ENCODE measurements around the gene RTRAF.
A peak's percentile ranks its signal among the peaks of the same experiment; 100 is the strongest.

The RTRAF gene

DNA sequence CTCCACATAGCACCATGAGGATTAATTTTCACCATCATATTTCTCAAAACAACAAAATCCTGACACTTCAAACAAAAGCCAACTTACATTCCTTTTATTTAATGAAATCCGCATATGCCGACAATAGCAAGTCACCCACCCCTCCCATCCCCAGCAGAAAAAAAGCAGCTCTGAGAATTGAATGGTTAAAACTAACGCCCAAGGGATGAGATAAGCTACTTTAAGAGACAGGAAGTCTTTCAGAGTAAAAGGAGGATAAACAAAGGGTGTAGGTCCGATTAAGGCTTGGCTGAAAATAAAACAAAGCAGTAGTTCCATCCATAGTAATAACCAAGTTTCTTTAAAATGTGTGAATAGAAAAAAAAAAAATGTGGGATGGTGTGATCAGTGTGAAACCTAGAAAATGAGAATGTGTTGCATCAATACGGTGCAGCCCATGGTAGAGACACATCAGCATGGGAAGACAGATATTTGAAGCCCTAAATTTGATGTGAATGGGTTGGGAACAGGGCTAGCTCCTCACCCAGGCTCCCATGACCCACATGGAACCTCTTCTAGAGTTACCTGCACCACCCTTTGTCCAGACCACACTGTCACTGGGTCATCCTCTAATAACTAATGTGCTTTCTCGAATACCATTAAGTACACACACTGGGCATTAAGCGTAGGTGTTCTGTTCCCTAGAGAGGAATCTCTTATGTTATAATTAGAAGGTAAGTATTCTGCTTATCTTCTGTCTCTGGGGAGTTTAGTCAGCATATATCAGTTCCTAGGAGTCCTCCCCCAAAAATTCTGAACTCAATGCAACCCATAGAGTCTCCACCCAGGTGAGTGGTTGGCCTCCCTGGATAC is 31.7 kb downstream of the RTRAF start:
- DNase-seq (ENCODE audit: low read depth) = no peak

DNA sequence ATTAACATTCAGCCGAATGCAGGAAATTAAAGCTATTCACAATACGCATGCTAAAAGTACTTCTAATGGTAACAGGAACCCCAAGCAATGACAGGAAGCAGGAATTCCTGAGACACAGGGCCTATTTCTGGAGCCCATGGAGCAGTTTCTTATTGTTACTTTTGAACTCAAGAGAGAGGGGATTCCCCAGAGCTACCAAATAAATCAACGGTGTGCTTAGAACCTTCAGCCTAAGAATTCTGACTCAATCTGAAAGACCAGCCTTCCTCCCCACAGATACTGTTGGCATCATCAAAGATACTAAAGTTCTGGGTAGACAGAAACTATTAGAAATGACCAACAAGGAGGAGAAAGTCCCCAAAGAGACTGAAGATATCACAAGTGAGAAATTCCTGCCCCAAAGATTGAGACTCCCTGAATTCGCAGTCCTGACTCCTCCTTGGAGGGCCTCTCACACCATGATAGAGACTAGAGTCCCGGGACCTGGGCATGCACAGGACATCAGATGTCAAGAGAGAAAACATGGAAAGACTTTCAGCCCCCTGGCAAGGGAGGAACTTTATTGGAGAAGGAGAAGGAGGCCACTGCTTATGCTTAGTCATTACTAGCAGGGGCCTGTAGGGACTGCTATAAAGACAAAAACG is 32.7 kb downstream of the RTRAF start:
- DNase-seq (ENCODE audit: low read depth) = no peak

DNA sequence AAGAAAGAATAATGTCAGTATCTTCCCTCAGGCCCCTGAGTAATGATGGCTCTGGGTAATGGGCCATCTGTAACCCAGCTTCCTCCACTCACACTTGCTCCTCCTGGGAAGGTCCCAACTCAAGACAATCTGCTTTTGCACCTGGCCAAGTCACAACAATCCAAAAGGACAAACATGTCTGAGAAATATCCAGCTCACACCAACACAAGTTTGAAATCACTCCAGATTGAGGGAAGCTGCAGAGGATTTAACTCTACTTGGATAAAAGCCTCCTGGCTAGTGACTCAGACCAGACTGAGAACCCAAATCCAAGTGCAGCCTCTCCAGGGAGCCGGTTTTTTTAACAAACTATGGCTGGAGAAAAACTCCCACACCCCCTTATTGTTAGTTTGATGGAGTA is 34.2 kb downstream of the RTRAF start:
- peak; percentile 73 for DNase-seq (ENCODE audit: low read depth)

DNA sequence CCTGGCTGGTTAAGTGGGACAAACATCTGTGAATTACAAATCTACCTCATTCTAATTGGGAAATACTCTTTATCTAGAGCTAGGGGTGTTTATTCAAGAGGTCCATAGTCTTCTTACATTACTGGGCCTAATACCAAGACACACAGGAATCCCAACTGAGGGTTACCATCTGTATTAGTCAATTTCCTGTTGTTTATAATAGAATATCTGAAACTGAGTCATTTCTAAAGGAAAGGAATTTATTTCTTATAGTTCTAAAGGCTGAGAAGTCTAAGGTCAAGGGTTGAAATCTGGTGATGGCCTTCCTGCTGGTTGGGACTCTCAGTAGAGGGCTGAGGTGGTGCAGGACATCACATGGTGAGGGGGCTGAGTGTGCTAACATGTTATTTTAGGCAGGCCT is 36.0 kb downstream of the RTRAF start:
- DNase-seq (ENCODE audit: low read depth) = peak; percentile 91

DNA sequence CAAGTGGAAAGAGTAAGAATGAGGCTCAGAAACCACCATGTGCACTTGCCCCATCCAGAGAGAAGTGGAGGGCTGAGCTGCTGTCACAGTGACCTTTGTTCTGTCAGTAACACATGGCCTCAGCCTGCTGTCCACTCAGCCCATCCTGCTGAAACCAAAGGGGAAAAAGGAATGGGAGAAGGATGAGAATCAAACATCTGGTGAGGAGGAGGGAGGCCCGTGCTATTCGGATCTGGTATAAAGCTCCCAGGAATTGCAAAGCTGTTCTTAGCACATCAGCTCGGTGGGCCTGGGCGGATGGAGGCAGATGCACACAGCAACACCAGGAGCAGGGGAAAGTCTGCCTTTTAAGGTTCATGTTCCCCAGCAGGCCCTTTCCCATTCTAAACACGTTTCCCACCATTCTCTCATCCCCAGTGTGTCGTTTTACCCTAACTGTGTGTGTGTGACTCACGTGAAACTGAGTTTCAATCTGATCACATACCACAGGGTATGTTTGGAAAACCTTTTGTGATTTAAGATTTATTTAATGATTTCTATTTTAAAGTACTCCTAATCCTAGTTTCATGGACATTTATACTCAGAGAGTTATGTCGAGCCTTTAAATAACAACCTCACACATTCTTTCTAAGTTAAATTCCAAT is 36.8 kb downstream of the RTRAF start:
- DNase-seq (ENCODE audit: low read depth) = no peak

DNA sequence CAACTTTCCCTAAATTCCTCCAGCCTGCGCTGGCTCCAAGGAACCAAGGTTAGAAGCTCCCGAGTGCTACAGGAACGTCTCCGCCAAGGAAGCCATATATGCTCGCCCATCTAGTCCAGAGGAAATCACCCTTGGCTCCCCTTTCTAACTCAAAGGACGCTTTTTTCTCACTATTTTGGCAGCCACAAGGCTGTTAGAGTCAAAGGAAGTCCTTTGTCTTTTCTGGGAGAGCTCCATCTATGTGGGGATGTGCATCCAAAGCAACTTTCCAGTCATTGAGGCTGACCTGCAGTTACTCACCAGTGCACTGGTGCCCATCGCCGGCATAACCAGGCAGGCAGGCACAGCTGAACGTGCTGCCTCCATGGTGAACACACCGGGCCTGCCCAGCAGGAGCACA is 37.6 kb downstream of the RTRAF start:
- DNase-seq (ENCODE audit: low read depth) = no peak

DNA sequence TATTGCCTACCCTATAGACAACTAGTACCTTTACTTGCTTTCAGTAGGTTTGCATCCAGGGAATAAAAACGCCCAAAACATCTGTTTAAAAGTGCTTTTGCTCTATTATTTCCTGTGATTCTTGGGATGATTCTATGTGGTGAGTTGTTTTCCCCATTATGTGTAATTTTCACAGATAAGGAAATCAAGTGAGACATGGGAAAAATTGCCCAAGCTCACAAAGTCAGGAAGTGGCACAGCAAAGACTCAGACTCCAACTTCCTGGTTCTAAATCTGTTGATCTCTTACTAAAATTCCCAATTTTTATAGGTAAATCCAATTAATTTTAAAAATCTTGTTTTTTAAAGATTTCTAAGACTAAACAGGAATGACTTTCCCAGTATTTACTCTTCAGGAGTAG is 40.5 kb downstream of the RTRAF start:
- DNase-seq (ENCODE audit: low read depth) = no peak

DNA sequence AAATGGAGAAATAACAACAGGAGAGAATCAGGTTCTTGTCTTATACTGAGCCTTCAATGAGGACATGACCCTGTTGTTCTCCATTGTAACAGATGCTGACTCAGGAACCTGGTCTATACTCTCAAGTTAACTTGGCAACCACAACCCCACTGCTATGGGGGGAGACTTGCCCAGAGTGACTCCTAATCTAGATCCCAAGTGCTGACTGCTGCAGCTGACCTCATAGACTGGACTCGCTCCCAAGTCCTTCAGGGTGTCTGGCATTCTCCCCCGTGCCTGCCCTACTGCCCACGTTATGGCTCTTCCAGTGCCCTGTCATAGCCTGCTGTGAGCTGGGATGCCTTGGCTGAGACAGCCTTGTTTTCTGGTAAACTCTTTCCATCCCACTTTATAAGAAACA is 42.4 kb downstream of the RTRAF start:
- peak; percentile 91 for DNase-seq (ENCODE audit: low read depth)

DNA sequence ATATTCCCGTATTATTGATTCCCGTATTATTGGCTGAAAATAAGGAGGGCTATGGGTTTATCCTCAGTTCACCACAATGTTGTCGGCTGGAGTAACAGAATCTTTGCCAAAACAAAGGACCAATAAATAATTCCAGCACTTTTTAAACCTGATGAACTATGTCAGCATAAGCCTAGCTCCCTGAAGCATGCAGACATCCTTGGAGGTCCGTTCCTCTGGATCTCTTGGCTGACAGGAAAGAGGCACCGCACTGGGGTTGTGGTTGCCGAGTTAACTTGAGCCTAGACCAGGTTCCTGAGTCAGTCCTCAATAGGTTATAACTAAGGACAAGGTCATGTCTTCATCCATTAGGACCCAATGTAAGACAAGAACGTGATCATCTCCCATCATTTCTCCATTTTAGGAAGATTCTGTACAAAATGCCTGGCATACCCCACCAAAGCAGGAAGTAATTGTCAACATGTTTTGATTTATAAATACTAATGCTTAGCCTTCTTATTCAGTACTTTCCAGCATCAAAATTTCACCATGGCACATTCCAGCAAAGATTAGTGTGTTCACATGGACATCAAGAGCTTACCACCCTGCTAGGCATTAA is 43.0 kb downstream of the RTRAF start:
- DNase-seq (ENCODE audit: low read depth) = peak; percentile 78

DNA sequence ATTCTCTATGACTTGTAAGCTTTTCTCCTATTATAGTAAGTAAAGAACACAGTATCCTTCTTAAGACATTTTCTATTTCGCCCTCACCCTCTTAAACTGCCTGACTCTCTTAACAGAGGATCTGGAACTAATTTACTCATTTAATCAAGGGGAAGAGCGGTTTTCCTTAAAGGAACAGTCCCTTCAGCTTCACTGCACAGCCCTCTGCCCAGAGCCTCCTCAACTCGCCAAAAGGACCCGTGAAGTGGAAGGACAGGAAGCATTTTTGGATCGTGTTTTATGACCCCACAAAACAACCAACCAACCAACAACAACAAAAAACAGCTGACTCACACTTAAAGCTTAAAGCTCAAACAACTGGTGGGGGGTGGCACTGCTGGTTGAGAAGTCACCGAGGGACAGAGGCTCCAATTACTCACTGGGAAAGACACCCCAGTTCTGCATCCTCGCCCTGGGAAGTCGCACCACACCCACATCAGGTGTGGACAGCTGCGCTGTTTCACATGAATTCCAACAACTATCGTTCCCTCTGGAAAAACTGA is 43.8 kb downstream of the RTRAF start:
- peak; percentile 76 for DNase-seq (ENCODE audit: low read depth)

DNA sequence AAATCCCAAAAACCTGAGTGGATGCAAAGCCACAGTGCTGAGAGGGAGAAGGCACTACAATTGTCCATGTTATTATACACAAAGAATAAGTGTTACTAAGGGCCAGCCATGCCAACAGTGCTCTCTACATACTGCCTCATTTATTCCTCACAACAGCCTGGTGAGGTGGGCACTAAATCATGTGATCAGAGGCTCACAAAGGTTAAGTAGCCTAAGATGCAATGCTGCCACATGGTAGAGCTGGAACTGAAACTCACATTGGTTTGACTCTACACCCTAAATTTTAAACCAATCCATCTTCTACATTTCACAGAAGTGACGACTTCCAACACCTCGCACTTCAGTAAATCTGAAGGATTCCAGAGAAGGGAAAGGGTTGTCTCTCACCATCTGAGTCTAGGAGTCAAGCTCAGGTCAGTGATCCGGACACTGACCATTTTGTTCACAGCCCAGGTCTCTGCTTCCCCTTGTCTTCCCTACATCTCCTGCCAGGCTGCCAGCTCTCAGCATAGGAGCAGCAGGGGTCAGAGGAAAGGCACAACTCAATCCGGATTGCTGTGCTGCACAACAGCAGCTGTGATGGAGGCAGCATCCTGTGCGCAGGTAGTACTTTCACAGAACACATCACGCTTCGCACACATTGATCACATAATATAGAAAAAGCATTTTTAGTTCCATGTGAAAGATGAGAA is 49.9 kb downstream of the RTRAF start:
- DNase-seq (ENCODE audit: low read depth) = no peak

DNA sequence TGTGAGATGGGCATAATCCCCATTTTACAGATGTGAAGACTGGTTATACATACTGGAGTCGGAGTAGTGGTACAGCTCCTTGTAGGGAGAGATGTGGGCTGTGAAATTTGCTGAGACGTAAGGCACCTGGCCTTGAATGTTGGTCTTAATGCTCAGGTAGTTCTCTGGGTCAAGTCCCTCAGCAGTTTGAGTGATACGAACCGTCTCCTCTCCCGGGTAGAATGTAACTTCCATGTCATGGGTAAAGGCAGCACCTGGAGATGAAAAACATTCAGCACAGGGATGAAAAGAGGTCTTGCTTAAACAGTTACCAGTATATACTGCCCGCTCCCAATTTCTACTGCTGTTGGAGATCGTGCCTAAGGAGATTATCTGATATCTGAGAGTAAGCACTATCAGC is 51.3 kb downstream of the RTRAF start:
- DNase-seq (ENCODE audit: low read depth) = no peak

DNA sequence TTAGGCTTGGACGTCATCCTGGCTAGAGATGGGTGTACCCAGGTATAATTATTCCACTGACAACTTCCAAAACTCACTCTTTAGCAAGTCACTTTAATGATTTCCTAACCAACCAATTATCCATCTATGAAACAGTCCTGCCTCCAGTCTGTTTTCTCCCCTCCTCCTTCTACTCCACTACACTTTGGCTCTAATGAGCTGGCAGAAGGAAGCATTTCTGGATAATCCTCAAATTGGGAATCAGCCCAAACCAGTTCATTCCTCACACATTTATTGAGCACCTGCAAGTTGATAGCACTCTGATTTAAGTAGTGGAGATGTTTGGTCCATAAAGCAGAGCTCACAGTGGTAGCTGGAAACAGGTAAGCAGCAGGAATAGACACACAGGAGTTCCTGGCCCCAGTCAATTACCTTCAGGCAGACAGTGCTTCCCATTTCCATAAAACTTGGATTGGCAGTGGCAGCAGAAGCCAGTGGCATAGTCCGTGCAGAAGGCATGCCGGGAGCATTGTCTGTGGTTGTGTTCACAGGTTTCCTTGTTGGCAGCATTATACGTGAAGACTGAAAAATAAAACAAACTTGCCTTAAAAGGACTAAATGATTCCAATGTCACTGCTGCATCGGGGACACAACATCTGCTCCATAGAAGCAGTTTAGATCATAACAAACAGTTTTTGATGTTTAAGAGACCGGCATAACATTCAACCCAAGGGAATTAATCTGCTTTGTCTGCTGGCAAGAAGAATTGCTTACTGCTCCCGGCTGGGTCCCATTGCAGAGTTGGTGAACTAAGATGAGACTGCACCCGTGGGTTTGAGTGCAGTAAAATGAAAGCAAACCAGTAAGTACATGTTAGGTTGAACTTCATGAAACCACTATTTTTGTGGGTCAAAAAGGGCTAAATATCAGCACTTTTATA is 53.3 kb downstream of the RTRAF start:
- peak; percentile 42 for DNase-seq (ENCODE audit: low read depth)

DNA sequence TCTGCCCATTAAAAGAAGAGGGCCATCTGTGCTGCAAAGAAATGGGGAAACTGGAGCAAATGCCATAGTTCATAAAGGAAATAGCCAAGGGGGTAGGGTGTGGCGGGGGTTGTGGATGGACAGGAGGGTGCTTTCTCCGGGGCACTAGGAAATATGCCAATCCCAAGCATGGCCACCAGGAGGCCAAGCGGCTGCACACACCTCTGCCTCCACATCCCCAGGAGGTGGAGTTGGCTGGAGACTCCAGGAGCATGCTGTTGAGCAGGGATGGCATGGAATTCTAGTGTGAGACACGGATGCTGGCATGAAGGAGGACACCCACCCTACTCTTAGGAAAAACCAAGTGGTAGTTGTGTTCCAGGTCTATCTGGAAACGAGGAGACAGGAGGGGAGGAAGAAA is 54.3 kb downstream of the RTRAF start:
- no peak for DNase-seq (ENCODE audit: low read depth)

DNA sequence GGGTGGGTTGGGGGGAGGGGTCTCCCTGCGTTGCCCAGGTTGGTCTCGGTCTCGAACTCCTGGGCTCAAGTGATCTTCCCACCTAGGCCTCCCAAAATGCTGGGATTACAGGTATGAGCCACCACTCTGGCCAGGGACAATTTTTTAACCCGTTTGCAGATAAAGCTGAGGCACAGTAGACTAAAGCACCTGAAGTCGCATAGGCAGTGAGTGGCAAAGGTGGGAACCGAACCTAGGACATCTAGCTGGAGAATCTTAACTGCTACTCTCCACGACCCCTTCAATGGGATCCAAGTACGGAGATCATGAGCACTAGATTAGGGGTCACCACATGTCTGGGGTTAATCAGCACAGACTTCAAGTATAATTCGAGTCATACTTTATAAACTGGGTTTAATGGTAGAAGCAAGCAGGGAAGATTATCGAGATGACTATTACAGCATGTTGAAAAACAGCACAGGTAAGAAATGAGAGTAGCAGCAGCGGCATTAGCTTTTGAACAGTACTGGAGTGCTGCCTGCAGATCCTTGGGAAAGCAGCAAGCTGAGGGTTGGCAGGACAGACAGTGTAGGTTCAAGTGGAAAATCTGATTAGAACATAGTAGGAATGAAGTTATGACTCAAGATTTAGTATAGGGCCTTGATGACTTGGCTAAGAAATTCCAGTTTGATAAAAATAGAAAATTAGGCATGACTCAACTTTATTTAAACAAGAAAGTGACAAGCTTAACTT is 55.6 kb downstream of the RTRAF start:
- peak; percentile 89 for DNase-seq (ENCODE audit: low read depth)

DNA sequence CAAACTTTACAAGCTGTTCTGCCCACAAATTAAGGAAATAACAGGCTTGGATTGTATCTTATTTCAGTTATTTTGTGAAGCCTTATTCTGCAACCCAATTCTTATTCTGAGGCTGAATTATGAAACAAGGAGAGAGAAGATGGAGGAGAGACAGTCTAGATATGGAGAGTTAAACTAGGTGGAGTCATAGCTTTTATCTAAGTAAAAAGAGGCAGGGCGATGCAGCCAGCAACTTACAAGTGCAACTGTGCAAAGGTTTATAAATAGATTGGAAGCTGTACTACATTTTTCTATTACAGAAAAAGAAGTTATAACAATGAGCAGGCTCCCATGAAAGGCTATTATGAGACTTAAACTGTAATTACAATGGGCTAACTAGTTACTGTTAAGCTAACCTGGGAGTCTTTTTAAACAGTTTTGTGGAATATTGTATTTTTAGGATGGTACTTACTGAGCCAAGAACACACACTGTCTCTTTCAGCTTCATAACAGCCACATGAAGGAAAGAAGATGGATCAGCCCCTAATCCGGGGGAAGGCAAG is 57.1 kb downstream of the RTRAF start:
- DNase-seq (ENCODE audit: low read depth) = no peak

DNA sequence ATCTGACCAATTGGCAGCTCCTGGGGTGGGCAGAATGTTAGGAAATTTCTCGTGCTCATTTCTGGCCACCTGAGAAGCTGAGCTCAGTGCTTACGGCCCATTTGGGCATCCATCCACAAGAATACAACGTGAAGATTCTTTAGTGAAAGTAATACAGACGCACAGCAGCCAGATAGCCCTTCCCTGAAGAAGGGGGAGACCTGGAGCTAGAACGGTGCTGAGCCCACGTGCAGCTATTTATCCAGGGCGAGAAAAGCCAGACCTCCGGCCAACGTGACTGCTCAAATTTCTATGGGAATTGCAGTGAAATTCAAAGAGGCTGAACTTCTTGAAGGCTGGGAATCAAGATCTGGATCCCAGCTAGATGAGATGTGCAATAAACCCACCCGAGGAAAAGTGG is 58.8 kb downstream of the RTRAF start:
- no peak for DNase-seq (ENCODE audit: low read depth)

DNA sequence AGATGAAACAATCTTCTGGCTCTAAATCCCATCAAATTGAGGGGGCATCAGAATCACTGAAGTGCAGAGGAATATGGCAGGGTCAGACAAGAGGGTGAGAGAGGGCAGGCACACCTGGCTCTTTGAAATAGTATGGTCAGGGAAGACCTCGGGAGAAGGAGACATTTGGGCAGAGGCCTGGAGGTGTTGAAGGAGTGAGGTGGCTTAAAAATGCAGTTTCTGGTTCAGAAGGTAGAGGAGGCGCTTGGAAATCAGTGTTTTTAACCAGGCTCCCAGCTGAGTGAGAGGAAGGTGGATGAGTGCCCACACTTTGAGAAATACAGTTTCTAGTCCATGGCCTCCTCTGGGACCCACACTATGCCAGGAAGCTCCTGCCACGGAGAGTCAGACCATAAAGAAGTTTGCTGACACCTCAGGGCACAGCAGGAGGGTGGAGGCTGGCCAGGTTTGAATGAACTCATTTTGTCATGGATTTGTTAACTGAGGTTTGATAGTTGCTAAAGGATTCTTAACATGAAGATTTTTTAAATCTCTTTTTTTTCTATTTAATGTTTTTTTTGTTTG is 59.4 kb downstream of the RTRAF start:
- DNase-seq (ENCODE audit: low read depth) = peak; percentile 81

DNA sequence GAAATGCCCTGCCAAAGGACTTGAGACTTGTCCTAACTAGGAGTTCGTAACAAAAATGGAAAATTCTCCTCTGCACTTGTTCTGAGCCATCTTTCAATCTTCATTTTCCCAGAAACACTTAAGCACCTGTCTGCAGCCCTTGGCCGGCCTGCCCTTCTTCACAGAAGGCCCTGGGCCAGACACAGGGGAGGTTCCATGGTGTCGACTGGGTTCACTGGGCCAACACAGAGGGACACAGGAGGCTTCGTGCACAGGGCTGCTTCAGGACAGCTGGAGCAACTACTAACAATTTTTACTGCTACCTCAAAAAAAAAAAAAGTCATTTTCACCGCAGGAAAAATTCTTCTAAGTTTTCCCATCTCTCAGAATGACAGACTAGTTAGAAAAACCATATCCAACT is 59.9 kb downstream of the RTRAF start:
- DNase-seq (ENCODE audit: low read depth) = no peak
